GM19035 (cell line): ENCODE data around the gene CBARP.

Source experiments
- ATAC-seq: cut with Tn5 transposase; IDR thresholded peaks from one replicate; pipeline ENCODE4 v1.9.1; 2021; ENCODE audit not compliant: unreplicated experiment

CBARP gene

DNA sequence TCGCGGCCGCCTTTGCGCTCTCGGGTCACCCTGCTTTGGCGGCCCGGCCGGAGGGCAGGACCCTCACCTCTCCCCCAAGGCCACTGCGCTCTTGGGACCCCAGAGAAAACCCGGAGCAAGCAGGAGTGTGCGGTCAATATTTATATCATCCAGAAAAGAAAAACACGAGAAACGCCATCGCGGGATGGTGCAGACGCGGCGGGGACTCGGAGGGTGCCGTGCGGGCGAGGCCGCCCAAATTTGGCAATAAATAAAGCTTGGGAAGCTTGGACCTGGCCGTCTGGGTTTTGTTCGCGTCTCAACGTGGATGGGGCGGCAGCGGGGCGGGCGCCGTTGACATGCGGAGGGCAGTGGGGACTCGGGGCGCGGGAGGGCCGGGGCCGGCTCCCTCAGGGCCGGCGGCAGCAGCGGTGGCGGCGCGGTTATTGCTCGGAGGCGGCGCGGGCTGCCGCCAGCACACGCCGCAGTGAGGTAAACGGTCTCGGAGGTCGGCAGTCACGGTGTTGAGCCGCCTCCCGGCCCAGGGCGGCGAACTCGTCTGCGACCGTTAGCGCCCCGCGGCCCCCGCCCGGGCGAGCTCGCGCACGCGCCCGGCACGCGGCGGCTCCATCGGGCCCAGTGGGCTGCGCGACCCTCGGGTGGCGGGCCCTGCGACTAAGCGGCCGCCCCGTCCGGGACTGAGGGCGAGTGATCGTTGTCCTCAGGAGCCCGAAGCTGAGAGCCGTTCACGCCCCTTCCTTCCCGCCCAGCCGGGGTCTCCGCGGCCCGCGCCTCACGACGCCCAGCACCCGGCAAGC is 9.4 kb downstream of the CBARP start:
- no peak for ATAC-seq

DNA sequence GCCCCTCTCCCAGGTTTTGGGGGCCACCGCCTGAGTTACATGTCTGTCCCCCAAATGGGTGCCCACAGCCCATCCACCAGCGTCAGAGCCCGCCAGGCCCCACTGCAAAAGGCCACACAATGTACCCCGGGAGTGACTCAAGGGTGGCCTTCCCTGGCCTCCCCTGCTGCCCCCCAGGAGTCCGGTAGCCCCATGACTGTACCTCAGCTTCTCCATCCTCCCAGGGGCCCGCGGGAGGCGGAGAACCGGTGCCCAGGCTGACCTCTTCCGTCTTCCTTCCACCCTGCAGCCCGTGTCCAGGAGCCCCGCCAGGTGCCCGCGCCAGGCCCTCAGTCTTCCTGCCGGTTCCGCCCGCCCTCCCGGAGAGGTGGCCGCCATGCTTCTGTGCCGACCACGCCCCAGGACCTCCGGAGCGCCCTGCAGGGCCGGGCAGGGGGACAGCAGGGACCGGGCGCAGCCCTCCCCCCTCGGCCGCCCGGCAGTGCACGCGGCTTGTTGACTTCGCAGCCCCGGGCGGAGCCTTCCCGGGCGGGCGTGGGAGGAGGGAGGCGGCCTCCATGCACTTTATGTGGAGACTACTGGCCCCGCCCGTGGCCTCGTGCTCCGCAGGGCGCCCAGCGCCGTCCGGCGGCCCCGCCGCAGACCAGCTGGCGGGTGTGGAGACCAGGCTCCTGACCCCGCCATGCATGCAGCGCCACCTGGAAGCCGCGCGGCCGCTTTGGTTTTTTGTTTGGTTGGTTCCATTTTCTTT is 10.3 kb downstream of the CBARP start:
- no peak for ATAC-seq

GRCh38 chr19:1226522-1227303 is 11.1 kb downstream of the CBARP start:
- ATAC-seq = no peak

GRCh38 chr19:1226227-1226518 is 11.6 kb downstream of the CBARP start:
- ATAC-seq = no peak

DNA sequence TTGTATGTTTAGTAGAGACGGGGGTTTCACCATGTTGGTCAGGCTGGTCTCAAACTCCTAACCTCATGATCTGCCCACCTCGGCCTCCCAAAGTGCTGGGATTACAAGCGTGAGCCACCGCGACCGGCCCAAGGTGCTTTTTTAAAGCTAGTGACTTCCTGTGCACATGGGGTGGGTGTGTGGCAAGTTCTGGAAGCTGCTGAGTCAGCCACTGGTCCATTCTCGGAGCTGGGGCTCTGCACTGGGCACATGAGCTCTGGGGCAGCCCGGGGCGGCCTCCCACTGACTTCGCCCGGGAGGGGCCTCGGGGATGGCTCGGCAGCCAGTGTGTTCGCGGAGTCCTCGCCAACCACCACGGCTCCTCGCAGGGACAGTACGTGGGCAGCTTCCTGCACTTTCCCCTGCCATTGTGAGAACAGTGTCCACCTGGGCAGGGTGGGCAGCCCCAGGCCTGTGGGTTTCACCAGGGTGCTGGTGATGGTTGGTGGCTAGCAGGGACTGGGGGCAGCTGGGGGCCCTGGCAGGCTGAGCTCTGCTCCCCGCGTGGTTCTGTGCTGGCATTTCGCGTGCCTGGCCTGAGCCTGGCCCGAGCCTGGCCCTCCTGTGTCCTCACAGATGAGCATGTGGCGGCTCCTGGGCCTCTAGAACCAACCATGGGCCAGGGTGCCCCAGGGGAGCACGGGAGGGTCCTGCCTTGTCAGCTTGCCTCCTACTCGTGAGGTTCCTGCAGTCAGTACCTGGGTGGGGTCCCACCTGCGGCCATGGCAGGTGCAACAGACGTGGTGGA is 12.2 kb downstream of the CBARP start:
- no peak for ATAC-seq

- ATAC-seq = no peak
Measured at GRCh38 chr19:1224847-1225246, 13.0 kb downstream of the CBARP start.

DNA sequence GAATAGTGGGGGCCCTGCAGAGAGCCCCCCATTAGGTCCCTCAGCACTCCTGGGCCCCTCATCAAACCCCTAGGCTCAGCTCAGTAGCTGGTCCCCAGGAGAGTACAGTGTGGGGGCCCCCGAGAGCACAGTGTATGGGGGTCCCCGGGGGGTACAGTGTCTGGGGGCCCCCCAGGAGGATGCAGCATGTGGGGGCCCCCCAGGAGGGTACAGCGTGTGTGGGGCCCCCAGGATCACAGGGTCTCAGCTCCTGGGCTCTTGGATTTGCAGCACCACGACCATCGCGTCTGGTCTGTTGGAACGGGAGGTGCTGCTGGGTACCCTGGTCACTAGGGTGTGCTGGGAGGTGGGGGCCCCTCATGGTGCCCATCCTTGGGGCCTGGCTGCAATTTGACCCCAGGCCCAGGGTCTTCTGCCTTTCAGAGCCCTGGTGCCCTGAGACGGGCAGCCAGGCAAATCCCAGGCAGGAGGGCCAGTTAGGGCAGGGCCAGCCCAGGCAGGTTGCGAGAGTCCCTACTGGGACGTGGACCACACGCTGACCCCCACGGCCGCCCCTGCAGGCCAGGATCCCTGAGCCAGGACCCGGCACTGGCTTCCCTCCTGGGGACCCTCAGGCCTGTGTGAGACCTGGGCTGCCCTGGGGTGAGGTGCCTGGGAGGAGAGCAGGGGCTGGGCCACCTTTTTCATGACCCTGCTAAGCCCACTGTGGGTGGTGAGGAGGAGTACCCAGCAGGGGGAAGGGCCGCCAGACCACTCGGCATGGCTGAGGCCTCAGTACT is 13.6 kb downstream of the CBARP start:
- no peak for ATAC-seq

DNA sequence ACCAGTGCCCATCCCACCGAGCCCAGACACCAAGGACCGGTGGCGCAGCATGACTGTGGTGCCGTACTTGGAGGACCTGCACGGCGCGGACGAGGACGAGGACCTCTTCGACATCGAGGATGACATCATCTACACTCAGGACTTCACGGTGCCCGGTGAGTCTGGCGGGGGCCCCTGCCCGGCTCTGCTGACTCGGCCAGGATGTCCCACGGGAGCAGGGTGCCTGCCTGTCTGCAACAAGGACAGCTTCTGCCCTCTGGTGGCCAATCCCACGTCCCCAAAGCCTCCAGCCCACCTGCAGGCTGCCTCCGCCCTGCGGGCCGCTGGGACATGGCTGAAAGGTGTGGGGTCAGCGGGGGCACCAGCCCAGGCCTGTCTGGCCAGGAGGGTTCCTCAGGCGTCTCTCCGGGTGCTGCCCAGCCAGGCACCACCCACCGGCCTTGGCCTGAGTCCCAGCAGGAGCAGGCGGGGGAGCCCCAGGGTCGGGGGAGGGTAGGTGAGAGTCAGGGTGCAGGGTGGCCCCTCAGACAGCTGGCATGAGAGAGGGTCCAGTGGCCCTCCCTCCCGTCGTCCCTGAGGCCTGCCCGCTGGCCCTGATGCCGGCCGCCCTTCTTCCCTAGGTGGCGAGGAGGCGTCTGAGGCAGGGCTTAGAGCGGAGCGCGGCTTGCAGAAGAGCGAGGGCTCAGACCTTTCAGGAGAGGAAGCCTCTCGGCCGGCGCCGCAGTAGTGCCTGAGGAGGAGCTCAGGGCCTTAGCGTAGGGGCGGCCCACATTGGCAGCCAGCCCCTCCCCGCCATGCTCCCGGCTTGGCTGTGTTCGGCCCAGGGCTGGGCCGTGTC is 14.6 kb downstream of the CBARP start:
- ATAC-seq = no peak

DNA sequence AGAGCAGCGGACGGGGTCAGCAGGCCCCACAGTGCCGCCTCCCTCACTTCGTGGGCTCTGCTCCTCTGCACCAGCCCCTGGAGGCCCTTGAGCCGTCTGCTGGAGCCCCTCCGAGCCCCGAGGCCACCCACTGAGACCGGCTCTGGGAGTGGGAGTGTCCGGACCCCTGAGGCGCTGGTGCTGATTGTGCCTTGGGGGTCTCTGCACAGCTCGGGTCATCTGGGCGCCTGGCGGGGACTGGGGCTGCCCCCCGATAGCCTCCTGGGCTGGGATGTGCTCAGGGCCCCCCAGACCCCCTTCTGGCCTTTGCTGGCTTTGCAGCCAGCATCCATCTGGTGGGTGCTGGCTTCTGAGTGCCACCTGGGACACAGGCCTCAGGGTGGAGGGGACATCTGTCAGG is 15.4 kb downstream of the CBARP start:
- no peak for ATAC-seq

DNA sequence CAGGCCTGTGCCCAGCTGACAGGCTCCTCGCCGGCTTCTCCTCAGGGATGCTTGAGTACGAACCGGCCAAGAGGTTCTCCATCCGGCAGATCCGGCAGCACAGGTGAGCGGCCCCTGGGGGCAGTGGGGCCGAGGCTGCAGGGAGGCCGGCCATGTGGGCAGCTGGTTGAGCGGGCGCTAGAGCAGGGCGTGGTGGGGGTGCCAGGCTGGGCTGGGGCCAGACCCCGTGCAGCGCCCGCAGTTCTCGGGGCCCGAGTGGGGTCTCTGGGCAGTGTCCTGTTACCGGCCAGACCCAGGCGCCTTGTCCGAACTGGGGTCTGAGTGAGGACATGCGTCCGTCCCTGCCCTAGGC is 15.9 kb downstream of the CBARP start:
- no peak for ATAC-seq

GRCh38 chr19:1220976-1221903 is 16.6 kb downstream of the CBARP start:
- no peak for ATAC-seq

DNA sequence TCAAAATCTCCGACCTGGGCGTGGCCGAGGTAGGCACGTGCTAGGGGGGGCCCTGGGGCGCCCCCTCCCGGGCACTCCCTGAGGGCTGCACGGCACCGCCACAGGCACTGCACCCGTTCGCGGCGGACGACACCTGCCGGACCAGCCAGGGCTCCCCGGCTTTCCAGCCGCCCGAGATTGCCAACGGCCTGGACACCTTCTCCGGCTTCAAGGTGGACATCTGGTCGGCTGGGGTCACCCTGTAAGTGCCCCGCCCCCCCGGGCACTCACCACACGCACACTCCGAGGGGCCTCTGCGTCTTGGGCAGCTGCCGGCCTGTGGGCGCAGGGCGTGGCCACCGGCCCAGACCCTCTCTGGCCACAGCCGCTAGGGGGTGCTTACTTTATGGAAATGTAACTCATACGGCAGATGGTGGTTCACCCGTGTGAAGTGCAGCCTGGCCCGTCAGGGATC is 17.3 kb downstream of the CBARP start:
- no peak for ATAC-seq

- ATAC-seq = no peak
Measured at GRCh38 chr19:1219786-1220476, 17.9 kb downstream of the CBARP start.

DNA sequence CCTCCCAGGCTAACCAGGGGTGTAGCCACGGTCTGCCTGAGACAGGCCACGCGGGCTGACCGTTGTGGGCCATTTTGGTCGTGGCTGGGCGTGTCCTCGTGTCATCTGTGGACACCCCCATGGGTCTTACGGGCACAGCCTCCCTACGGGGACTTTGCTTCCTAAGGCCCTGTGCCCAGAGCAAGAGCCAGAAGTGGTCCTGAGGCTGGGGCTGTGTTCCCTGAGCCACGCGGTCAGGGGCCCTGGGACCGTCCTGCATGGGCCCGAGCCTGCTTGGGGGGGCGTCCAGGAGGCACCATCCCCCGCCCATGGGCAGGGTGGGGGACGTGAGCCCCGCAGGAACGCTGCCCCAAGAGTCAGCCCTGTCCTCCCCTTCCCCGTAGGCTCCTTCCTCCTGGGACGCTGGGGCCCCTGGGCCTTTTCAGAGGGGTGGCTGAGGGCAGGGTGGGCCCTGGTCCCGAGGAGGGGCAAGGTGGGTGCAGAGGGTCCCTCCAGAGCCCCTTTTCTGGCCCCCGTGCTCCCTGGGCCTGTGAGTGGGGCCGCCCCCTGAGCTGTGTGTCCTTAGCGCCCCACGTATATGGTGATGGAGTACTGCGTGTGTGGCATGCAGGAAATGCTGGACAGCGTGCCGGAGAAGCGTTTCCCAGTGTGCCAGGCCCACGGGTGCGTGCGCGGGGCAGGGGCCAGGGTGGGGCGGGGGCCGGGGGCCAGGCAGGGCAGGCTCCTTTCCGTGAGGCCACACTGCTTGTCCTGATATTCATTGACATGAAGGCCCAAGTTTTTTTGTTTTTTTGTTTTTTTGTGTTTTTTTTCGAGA is 18.8 kb downstream of the CBARP start:
- ATAC-seq = no peak

- ATAC-seq = no peak
Measured at GRCh38 chr19:1217366-1217765, 20.4 kb downstream of the CBARP start.

DNA sequence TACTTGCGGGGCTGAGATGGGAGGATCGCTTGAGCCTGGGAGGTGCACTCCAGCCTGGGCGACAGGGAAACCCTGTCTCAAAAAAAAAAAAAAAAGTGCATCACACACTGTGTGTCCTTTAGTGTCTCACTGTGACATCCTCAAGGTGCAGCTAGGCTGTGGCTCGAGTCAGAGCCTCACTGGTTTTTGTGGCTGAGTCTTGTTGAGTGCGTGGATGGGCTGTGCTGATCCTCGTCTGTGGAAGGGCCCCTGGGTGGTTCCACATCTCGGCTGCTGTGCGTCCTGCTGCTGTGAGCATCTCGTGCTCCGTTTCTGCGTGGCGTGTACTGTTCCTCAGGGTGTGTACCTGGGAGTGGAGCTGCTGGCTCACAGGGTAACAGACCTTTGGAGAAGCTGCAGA is 21.0 kb downstream of the CBARP start:
- ATAC-seq = no peak
